ENCODE results near the gene APC. TPM values are rescaled to one million over a fixed set of nuclear protein-coding genes. Genes with fewer than 3 reads are reported as not detected.

APC gene
- total and polyA plus RNA-seq, 10 of the 15 experiments (the other 5 are each of a cell fraction or from before 2014, with no cell fraction given), result 3.2 to 23.3 (median 13.8) TPM

- in situ Hi-C loops (cut with MboI) (loop anchor here (5.0 kb wide), 1 partner anchor 104 kb away; no protein-coding TSS in a partner anchor), intact Hi-C loops (cut with micrococcal nuclease; ENCODE audit: unreplicated experiment) (loop anchor here (5.0 kb wide), 1 partner anchor 59 kb away; the partner anchor contains the start of gene REEP5)
- H3K9ac ChIP-seq (ENCODE audit: control insufficient read depth, insufficient read depth, low read length), result no peak overlapping the region
- H3K4me1 ChIP-seq (ENCODE audit: control insufficient read depth, insufficient read depth, low read length), result peaks cover 8% of the 10 kb centered on the region
- DNase-seq (ENCODE audit: low read depth, low spot score), result no peak
- H3K27me3 ChIP-seq (replicated peaks in 1 of 2; ENCODE audit: control insufficient read depth in 2 of 2, insufficient read depth in 2 of 2, low read length in 1 of 2), result no peaks in the 10 kb centered on the region
- H3K4me3 ChIP-seq, result no peak overlapping the region
- ChIA-PET POLR2A (no interaction called here), CTCF (interaction anchor here (1.2 kb wide), 1 partner anchor 100 kb away, joined by 3 read pairs; no protein-coding TSS in a partner anchor), RAD21 (ENCODE audit: unreplicated experiment) (interaction anchor here (1.0 to 1.3 kb wide), 2 partner anchors 52 to 59 kb away, joined by 4 read pairs; no protein-coding TSS in a partner anchor), SMC1A (ENCODE audit: uncharacterized antibody, unreplicated experiment) (interaction anchor here (1.4 to 1.5 kb wide), 2 partner anchors 15 to 53 kb away, joined by 4 to 7 read pairs; no protein-coding TSS in a partner anchor)
- H3K4me2 ChIP-seq (ENCODE audit: control insufficient read depth, insufficient read depth), result peak overlapping the region; percentile 25; the same call in 1 of the 2 replicates
- H3K9me3 ChIP-seq (replicated peaks; ENCODE audit: control insufficient read depth, insufficient read depth, low read length), result no peaks in the 10 kb centered on the region
- no peak overlapping the region for H3K27ac ChIP-seq (ENCODE audit: control insufficient read depth, insufficient read depth)
- H2AFZ ChIP-seq (ENCODE audit: control insufficient read depth, low read depth, low read length), result no peak overlapping the region
- no peak for ATAC-seq
- 95% methylated on average over 4 of the region's 4 CpGs for WGBS (ENCODE audit: insufficient coverage, insufficient replicate concordance, low lambda C conversion rate, missing lambda C conversion rate)
- no peak for FAIRE-seq
- peaks cover 38% of the 10 kb centered on the region for H3K79me2 ChIP-seq (ENCODE audit: control insufficient read depth, insufficient read depth, low read length)
- H3K36me3 ChIP-seq (ENCODE audit: control insufficient read depth in 2 of 2, insufficient read depth in 2 of 2, low read length in 1 of 2), result peaks cover 2 to 24% of the 10 kb centered on the region in 2 experiments; a peak in 1 of 4 replicates
- BruUV-seq (replicated peaks), result no TSS peak
- H4K20me1 ChIP-seq (ENCODE audit: control insufficient read depth, insufficient read depth), result no peaks in the 10 kb centered on the region
- TF ChIP-seq GABPA (IDR thresholded peaks at IDR 0.05; ENCODE audit: low read depth) (no peak), SIX5 (IDR thresholded peaks at IDR 0.05; ENCODE audit: low read depth, low read length, severe bottlenecking) (no peak), WRNIP1 (IDR thresholded peaks at IDR 0.05; ENCODE audit: borderline replicate concordance, low read depth, low read length) (no peak), CEBPB (IDR thresholded peaks at IDR 0.05; ENCODE audit: borderline replicate concordance in 1 of 2, low read depth in 2 of 2, low read length in 2 of 2) (no peak), ZNF592 (IDR thresholded peaks at IDR 0.05) (no peak), ZBTB40 (IDR thresholded peaks at IDR 0.05; ENCODE audit: borderline replicate concordance) (no peak), E2F8 (IDR thresholded peaks at IDR 0.05; ENCODE audit: low read depth, partially characterized antibody) (no peak), NR2F1 (conservative IDR thresholded peaks at IDR 0.05) (no peak), EGR1 (IDR thresholded peaks at IDR 0.05; ENCODE audit: borderline replicate concordance in 1 of 2, low read depth in 2 of 2, low read length in 2 of 2) (no peak), CBX5 (IDR thresholded peaks at IDR 0.05; ENCODE audit: low read depth) (no peak)
Measured at GRCh38 chr5:112863549-112863948, 125.9 kb downstream of the APC start.

Data from GM12878 (cell line).